Vagina (tissue), 2 donors: ENCODE measurements around the gene MYCBPAP. TPM values are rescaled to one million over a fixed set of nuclear protein-coding genes. Genes with fewer than 3 reads are reported as not detected.

Source experiments
- DNase-seq, 2 donors: peaks; one replicate each; pipeline ENCODE4 v3.0.0-alpha.2; 2017; ENCODE audit errors: extremely low spot score in 2 of 2
- H3K27ac ChIP-seq: fragments of 200-600 bp; sonication (generic); one replicate; pipeline ENCODE4 v1.5.1; 2019
- H3K27me3 ChIP-seq: fragments of 200-600 bp; sonication (generic); one replicate; pipeline ENCODE4 v1.5.1; 2019
- H3K36me3 ChIP-seq, 2 donors: fragments of 200-600 bp; sonication (generic); one replicate each; pipeline ENCODE4 v1.5.1; 2017 to 2019
- H3K4me1 ChIP-seq: fragments of 200-600 bp; sonication (generic); one replicate; pipeline ENCODE4 v1.5.1; 2019
- H3K4me3 ChIP-seq, 2 donors: fragments of 200-600 bp; sonication (generic); 1 replicate in 1 of 2; 2 replicates in 1 of 2; pipeline ENCODE4 v1.5.1; 2016 to 2019
- H3K9me3 ChIP-seq: fragments of 200-600 bp; sonication (generic); one replicate; pipeline ENCODE4 v1.5.1; 2019
- POLR2A ChIP-seq, 2 donors: fragments of 450-650 bp; IDR thresholded peaks; one replicate each; pipeline ENCODE4 v1.6.1; 2017; ENCODE audit warnings: antibody characterized with exemption in 2 of 2, mild to moderate bottlenecking in 2 of 2, moderate library complexity in 2 of 2
- POLR2AphosphoS5 ChIP-seq, 2 donors: sonication (generic); formaldehyde crosslinking; IDR thresholded peaks; one replicate each; pipeline ENCODE4 v1.9.0; 2017; ENCODE audit warnings: antibody characterized with exemption in 2 of 2, mild to moderate bottlenecking in 2 of 2, low read depth in 1 of 2; ENCODE audit not compliant: insufficient read depth in 1 of 2
- intact Hi-C: fragments of 100-400 bp; cut with DNase I; formaldehyde crosslinking; loops from one replicate; pipeline ENCODE4 v1.15.1; 2023
- total RNA-seq: library from RNA; depleted of rRNA; stranded (reverse); fragments of >200 nt; gene quantifications from one replicate; pipeline ENCODE4 v1.2.3, GENCODE V29; 2016
- TF ChIP-seq, protein P1 (sequence below), 3 experiments: fragments of 450-650 bp in 2 of 3; fragments of 200-600 bp in 1 of 3; sonication (generic) in 1 of 3; IDR thresholded peaks; one replicate each; pipeline ENCODE4 v1.5.1; 2017 to 2019; ENCODE audit warnings: antibody characterized with exemption in 3 of 3, mild to moderate bottlenecking in 2 of 3, moderate library complexity in 2 of 3

The MYCBPAP gene
- total RNA-seq, 1 donor from 2014 or later, result not detected

DNA sequence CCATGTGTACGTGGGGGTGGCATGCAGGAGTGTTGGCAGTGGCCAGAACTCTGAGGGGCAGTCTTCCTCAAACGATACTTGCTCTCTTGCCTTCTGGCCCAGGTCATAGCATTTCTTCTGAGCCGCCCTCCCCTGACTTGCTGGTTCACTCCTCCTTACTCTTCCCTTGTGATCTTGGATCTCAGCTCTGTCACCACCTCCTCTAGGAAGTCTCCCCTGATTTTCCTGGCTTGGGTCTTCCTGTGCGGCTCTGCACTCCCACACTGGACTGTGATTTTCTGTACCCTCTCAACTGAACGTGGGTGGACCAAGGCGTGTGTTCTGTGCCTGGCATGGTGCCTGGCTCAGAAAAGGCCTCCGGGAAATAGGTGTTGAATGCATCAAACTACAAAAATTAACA is 27.2 kb downstream of the MYCBPAP start:
- intact Hi-C loops, result no loop called here
- no peak for DNase-seq
- H3K9me3 ChIP-seq, result no peaks in the 10 kb centered on the region
- H3K27ac ChIP-seq, result no peak overlapping the region
- peaks cover 37% of the 10 kb centered on the region for H3K4me1 ChIP-seq
- peaks cover 14% of the 10 kb centered on the region for H3K27me3 ChIP-seq
- H3K36me3 ChIP-seq, result peaks cover 0 to 10% of the 10 kb centered on the region in 2 donors
- H3K4me3 ChIP-seq, result no peak overlapping the region
- TF ChIP-seq POLR2AphosphoS5 (IDR thresholded peaks at IDR 0.05; ENCODE audit: insufficient read depth in 1 of 2, low read depth in 1 of 2) (no peak), POLR2A (IDR thresholded peaks at IDR 0.05) (no peak)
- TF ChIP-seq, protein P1, sequence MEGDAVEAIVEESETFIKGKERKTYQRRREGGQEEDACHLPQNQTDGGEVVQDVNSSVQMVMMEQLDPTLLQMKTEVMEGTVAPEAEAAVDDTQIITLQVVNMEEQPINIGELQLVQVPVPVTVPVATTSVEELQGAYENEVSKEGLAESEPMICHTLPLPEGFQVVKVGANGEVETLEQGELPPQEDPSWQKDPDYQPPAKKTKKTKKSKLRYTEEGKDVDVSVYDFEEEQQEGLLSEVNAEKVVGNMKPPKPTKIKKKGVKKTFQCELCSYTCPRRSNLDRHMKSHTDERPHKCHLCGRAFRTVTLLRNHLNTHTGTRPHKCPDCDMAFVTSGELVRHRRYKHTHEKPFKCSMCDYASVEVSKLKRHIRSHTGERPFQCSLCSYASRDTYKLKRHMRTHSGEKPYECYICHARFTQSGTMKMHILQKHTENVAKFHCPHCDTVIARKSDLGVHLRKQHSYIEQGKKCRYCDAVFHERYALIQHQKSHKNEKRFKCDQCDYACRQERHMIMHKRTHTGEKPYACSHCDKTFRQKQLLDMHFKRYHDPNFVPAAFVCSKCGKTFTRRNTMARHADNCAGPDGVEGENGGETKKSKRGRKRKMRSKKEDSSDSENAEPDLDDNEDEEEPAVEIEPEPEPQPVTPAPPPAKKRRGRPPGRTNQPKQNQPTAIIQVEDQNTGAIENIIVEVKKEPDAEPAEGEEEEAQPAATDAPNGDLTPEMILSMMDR (IDR thresholded peaks at IDR 0.05), result no peak

DNA sequence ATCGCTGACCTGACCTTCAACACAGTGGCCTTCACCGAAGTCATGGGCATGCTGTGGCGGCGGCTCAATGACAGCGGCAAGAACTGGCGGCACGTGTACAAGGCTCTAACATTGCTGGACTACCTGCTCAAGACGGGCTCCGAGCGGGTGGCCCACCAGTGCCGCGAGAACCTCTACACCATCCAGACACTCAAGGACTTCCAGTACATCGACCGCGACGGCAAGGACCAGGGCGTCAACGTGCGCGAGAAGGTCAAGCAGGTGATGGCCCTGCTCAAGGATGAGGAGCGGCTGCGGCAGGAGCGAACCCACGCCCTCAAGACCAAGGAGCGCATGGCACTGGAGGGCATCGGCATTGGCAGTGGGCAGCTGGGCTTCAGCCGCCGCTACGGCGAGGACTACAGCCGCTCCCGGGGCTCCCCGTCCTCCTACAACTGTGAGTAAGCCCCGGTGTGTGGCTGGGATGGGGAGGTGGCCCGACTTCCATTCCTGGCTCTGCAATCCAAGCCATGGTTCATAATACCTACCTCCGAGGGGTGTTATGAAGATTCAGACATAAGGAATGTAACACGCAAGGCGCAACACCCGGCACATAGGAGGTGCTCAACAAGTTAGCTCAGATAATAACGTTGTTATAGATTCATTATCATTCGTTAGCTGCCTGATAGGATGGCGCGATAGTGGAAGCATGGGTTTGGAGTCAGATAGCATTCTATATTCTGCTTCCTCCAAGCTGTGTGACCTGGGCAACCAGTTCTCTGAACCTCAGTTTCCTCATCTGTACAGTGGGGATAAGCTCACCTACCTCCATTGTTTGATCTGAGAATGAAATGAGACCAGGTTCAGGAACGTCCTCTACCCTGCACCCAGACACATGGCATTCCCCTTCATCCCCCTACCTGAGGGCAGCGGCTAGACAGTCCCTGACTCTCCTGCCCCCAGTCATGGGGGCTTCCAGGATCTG is 28.7 kb downstream of the MYCBPAP start:
- no peak for DNase-seq
- Histone ChIP-seq H3K36me3 (peaks cover 0 to 10% of the 10 kb centered on the region in 2 donors), H3K9me3 (no peaks in the 10 kb centered on the region), H3K4me1 (peaks cover 46% of the 10 kb centered on the region), H3K4me3 (no peak overlapping the region), H3K27me3 (peaks cover 8% of the 10 kb centered on the region), H3K27ac (no peak overlapping the region)
- TF ChIP-seq POLR2A (IDR thresholded peaks at IDR 0.05) (no peak), POLR2AphosphoS5 (IDR thresholded peaks at IDR 0.05; ENCODE audit: insufficient read depth in 1 of 2, low read depth in 1 of 2) (no peak)
- TF ChIP-seq, protein P1 (IDR thresholded peaks at IDR 0.05), result no peak
- intact Hi-C loops, result no loop called here

DNA sequence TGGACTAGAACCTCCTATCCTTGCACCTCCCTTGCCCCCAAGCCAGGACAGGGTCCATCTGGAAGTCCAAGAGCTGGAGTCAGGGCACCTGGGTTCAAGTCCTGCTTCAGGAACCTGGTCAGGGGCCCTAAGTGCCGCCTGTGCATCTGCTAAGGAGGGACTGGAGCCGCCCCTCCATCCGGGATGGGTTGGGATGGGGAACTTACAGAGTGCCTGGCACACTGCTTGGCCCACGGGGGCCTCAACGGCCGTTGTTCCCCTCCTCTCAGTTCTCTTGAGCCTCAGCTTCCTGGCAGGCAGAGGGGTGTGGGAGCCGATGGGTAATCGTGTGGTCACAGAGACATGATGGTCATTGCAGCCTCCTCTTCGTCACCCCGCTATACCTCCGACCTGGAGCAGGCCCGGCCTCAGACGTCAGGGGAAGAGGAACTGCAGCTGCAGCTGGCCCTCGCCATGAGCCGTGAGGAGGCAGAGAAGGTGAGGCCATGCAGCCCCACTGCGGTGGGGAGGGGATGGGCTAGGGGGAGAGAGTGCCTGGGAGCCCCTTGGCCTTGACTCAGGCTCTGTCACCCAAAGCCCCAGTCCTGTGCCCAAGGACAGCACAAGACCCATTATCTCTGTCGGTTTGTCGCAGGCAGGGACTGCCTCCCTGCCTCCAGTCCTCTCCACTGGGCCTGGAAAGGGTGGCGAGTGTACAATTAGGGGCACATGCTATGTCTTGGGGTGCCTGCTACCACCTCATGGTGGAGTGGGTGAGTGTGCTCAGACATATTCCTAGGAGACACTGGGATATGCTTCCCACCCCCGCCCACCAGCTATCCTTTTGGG is 29.7 kb downstream of the MYCBPAP start:
- no peak overlapping the region for H3K4me3 ChIP-seq
- intact Hi-C loops, result no loop called here
- no peaks in the 10 kb centered on the region for H3K27me3 ChIP-seq
- H3K36me3 ChIP-seq, result peaks cover 0 to 10% of the 10 kb centered on the region in 2 donors
- no peak overlapping the region for H3K27ac ChIP-seq
- H3K9me3 ChIP-seq, result no peaks in the 10 kb centered on the region
- peaks cover 44% of the 10 kb centered on the region for H3K4me1 ChIP-seq
- TF ChIP-seq POLR2AphosphoS5 (IDR thresholded peaks at IDR 0.05; ENCODE audit: insufficient read depth in 1 of 2, low read depth in 1 of 2) (no peak), POLR2A (IDR thresholded peaks at IDR 0.05) (no peak)
- TF ChIP-seq, protein P1 (IDR thresholded peaks at IDR 0.05), result no peak
- no peak for DNase-seq

DNA sequence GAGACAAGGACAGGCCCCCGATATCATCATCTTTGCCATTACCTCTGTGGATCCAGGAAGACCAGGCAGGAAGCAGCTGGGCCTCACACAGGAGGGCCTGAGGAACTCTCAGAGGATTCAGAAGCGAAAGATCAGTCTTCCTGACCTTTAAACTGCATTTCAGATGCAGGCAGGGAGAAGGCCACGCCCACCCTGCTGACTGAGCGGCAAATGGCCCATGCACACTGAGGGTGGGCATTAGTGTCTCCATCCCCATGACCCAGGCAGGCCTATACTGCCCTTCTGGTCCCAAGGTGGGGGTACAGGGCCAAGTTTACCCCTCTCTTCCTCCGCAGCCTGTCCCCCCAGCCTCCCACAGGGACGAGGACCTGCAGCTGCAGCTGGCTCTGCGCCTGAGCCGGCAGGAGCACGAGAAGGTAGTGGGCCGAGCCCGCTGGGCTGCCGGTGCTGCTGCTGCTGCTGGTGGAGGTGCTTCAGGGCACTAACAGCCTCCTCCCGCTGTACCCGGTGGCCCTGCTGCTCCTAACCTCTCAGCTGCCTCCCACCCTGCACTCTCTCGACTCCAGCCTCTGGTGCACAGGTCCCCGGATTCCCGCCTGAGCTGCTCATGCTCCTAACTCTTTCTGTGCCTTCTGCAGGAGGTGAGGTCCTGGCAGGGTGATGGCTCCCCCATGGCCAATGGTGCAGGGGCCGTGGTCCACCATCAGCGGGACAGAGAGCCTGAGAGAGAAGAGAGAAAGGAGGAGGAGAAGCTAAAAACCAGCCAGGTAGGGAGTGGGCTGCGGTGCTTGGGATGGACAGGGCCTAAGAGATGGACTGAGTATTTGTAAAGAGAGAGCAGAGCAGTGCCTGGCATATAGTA is 30.5 kb downstream of the MYCBPAP start:
- intact Hi-C loops, result no loop called here
- no peaks in the 10 kb centered on the region for H3K9me3 ChIP-seq
- H3K4me1 ChIP-seq, result peaks cover 36% of the 10 kb centered on the region
- H3K4me3 ChIP-seq, result no peak overlapping the region
- no peaks in the 10 kb centered on the region for H3K27me3 ChIP-seq
- DNase-seq, result no peak
- H3K27ac ChIP-seq, result no peak overlapping the region
- peaks cover 0 to 10% of the 10 kb centered on the region in 2 donors for H3K36me3 ChIP-seq
- TF ChIP-seq POLR2AphosphoS5 (IDR thresholded peaks at IDR 0.05; ENCODE audit: insufficient read depth in 1 of 2, low read depth in 1 of 2), result no peak
- TF ChIP-seq, protein P1 (IDR thresholded peaks at IDR 0.05), result no peak
- no peak for TF ChIP-seq POLR2A (IDR thresholded peaks at IDR 0.05)
